T-helper 1 cell (primary cell): ENCODE data around the gene VSIR.

Experiments
- DNase-seq, 5 donors: peaks; one replicate each; pipeline ENCODE4 v3.0.0-alpha.2; 2012 to 2020

VSIR gene

DNA sequence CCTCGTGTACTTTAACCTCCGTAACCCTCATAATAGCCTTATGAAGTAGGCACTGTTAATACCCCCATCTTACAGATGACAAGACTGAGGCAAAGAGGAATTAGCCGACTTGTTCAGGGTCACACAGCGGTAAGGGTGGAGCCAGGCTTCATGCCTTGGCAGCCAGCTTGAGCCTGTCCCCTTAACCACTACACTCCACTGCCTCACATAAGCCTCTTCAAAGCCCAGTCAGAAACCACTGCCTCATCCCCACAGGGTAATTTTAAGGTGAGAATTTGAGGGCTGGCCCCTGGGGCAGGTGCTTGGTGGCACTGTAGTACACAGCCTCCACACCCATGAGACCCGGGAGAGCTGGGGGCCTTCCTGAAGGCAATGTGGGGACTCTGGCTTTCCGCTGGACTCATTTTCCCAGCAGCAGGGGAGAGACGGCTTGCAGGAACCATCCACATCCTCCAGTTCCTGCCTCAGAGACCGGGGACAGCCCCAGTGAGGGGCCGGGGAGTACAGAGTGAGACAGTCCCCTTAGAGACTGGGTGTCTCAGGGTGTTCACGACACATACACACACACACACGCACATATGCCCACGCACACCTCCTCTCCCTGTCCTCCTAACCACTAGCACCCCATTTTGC lies 46.1 kb downstream of the VSIR start:
- peak in 4 of 5 donors; percentile 39 to 71 (median 46) for DNase-seq

DNA sequence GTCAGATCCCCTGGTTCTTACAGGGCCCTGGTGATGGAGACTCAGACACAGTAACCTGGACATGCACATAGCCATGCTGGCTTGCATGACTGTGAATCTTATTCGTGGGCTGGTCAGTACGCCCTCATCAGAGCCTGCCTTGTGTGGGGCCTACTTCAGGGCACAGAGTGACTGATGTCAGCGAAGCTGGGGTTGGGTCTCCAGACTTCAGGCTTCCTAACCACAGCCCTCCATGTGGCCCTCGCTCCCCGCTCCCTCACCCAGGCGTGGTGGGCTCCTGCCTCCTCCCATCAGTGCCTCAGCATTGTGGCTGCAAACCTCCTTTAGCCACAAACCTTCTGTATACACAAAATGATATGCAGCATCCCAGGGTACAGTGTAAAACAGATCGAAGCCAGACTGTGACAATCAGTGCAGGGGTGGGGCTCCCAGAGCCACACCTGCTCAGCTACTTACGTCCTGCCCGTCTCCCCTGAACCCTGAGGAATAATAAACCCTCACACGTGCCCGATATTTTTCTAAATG lies 46.7 kb downstream of the VSIR start:
- peak in 2 of 5 donors; percentile 35 to 71 for DNase-seq

DNA sequence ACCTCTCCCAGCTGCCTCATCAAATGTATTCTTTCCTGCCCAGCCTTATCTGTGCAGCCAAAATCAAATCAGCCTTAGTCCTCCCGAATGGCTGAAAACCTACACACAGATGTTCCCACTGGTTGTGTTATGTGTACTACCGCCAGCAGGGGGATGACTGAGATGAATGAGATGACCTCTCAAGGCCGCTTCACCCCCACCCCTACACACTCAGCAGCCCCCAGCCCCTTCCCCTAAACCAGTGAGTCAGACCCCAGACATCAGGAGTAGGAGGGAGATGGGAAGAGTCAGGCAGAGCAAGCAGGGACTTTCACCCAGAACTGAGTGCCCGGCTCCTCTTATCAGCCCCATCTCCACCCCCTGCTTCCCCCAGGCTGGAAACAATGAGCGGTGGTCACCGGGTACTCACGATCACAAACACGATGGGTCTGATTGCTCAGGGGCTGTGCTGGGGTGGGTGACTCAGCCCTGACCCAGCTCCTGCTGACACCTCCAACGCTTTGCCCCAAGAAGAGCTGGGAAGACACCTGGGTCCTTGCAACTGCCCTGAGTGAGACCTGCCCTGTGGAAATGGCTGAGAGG lies 47.2 kb downstream of the VSIR start:
- DNase-seq: peak in 3 of 5 donors; percentile 28 to 74 (median 46)

DNA sequence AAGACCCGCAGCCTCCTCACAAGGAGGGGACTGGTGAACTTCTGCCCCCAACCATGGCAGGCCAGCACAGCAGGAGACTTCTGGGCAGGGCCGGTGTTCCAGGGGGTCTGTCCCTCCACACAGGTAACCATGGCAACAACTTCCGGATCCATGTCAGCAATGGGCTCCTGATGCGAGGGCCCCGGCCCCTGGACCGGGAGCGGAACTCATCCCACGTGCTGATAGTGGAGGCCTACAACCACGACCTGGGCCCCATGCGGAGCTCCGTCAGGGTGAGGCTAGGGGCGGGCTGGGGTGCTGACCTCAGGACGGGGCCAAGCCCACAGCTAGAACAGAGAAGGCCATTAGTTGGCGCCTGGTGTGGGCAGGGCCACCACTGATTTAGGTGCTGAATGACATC lies 48.1 kb downstream of the VSIR start:
- no peak for DNase-seq

DNA sequence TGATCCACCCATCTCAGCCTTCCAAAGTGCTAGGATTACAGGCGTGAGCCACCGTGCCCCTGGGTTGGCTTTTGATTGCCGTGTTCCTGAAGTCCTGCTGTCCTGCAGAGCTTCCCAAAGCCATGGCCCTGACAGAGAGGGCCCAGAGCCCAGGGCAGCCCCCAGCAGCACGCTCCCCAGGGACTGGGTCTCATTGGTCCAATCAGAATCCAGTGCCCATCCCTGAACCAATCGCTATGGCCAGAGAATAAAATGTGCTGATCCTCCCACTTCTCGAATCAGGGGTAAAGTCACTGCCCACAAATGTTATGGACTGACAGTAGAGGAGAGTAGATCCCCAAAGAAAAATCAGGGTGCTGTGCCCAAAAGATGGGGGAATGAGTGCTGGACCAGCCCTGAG lies 48.8 kb downstream of the VSIR start:
- DNase-seq: no peak

DNA sequence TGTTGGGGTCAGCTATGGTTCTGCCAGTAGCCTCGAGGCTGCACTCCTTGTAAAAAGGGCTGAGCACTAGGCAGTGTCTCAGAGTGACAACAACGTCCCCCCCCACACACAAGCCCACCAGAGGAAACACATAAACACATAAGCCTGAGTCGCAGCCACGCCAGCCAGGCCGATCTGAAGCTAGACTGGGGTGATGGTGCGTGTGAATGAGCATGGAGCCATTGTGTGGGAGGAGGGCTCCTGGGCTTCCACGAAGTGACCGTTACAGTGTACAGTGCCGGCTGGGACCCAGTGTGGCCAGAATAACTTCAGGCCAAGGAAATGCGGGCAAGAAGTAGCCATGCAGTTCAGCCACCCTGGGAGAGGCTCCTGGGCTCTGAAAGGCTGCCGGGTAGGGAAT lies 50.0 kb downstream of the VSIR start:
- no peak for DNase-seq

DNA sequence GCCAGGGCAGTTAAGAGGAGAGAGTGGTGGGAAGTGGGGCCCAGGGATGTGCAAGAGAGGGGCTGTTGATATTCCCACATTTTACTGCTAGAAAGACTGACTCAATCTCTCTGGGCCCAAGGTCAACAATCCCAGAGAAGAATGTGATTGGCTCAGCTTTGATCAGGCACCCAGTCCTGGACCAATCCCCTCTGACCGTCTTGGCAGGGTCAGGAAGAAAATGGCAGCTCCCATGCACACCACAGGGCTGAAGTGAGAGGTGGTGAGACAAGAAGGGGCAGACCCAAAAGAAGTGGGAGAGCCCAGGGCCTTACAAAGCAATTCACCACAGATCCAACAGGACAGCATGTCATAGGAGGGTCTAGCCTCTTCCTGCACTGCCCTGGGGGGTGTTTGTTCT lies 50.5 kb downstream of the VSIR start:
- DNase-seq: no peak

DNA sequence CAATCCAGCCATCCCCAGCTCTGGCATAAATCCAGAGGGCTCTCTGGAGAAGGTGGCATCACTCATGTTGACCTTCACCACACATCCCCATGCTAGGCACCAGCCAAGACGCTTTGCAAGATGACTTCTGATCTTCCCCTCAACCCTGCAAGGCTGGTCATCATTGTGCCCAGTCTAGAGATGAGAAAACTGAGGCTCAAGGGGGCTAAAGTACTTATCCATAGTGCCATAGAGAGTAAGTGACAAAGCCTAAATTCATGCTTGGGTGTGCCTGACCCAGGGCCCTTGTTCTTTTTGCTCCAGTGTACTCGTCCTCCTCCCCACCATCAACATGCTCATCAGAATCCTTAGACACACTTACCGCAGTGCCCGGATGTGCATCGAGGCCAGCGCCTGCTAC lies 52.0 kb downstream of the VSIR start:
- DNase-seq: no peak

DNA sequence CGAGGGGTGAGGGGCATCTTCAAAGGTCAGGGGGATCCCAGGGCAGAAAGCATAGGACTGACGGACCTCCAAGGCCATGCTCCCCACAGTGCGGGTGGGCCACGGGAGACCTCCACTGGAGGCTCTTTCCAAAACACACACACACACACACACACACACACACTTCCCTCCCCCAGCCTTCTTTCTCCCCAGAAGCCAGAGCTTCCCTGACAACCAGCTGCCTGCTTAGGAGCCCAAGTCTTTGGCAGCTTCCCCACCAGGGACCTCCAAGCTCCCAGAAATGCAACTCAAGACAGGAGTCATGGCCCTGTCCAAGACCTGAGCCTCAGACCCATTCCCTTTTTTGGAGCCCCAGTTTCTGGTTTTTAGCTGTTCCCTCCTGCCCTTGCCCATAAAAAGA lies 53.0 kb downstream of the VSIR start:
- DNase-seq: no peak

DNA sequence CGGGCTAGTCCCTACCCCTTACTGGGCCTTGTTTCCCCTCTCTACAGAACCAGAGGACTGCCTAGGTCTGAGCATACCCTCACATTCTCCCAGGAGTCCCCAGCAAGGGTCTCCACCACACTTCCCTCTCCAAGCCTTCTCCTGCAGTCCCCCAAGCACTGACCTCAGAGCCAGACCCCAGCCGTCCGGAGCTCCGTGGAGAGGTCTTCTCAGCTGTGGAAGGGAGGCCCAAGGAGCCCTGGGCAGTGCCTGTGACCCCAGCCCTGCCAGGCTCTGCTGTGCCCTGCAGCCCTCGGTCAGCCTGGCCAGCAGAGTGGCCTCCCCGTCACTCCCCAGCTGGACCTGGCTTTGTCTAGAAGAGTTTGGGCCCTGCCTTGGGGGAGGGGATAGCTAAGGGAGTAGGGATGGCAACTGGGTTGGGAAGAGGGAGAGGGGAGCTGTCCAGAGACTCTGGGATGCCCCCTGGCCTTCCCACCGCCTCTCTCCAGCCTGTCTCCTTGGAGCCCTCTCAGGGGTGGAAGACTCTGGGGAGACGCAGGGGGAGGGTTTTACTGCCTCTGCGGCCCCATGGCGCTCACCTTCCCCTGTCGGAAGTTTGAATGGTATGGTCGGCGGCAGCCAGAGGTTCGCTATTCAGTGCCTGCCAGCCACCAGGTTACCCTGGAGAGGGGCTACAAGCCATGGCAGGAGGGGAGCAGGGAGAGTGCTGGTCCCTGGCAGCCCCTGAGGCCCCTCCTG lies 53.7 kb downstream of the VSIR start, which contains the start of gene C10orf105:
Gene C10orf105 (minus strand): TSS at position 315 of the 738 bp plus-strand sequence. CDS start 3,441 bp downstream, outside the sequence.
- no peak for DNase-seq

DNA sequence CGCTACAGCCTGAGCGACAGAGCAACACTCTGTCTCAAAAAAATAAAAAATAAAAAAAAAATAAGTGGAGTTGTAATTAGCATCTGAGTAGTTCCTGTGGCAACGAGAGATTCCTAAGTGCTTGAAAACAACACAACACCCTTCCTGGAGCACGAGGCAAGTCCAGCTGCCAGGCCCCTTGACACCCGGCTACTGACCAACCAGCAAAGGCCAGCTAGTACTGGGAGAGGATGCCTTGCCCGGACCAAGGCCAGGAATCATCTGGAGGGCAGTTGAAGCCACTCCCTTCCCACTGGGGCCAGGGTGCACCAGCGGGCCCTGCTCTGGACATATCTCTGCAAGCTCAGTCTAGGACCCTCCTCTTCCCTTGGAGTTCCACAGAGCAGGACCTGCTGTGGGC lies 54.3 kb downstream of the VSIR start:
- DNase-seq: no peak

DNA sequence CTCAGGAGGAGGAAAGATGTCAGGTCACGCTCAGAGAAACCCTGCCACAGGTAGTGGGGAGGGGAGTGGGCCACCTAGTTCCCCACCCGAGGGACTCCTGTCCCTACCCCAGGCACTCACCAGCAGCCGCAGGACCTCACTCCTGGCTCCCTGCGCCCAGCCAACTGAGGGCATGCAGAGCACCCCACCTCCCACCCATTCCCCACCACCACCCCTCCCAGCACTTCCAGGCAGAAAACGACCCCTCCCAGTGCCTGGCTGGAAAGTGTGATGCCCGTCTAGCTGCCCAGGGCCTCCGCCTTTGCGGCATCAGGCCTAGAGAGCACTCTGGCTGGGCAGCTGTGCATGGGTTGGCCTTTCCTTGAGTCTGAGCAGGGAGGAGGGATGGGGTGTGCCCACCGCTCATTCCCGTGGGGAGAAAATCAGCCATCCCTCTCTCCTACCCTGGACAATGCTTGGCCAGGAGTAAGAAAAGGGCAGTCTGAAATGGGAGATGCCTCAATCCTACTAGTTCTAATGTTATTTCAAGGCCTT lies 55.1 kb downstream of the VSIR start:
- no peak for DNase-seq

DNA sequence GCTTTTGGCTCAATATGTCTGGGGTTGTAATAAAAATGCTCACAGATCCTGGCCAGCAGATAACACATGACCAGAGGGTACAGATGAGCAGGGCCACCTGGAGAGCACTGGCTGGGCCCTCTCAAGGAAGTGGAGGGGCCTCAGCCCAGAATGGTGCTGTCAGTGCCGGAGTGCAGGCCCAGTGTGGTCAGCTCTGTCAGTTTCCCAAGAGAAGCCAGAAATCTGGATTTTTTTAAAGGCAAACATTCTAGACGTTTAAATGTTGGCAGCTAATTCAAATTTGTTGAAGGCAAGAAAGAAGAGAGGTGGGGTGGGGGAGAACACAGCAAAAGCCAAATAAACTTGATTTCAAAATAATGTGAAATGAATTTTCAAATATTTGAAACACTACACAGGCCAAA lies 55.8 kb downstream of the VSIR start:
- no peak for DNase-seq

DNA sequence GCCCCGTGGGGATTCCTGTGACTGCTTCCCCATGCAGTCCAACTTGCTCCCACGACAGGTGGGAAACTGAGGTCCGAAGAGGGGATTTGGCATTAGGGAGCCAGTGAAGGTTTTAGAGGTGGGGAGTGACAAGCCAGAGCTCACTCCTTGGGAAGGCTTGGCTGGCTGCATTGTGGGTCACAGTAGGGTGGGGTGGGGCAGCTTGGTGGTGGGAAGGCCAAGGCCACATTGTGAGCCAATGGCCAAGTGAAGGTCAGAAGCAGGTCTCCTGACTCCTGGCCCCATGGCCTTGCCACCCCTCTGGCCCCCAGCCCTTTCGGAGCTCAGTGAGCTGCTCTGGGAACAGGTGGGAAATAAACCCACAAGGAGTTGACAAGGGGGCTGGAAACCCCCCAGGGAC lies 56.3 kb downstream of the VSIR start:
- no peak for DNase-seq

DNA sequence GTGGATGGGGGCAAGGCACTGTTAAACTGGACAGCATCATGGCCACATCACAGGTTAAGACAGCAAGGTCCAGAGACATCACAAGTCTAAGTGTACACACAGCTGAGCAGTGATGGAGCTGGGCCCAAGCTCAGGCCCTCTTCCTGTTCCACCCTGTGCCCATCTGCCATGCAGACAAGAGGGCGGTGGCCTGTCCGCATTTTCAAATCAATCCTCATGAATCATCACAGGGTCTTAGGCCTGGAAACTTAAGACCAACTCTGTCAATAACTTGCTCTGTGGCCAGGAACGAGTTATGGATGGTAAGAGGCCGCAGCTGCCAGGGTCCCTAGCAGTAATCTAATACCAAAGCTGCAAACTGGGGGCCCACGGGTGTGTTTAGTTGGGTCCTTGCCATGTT lies 56.9 kb downstream of the VSIR start:
- no peak for DNase-seq

DNA sequence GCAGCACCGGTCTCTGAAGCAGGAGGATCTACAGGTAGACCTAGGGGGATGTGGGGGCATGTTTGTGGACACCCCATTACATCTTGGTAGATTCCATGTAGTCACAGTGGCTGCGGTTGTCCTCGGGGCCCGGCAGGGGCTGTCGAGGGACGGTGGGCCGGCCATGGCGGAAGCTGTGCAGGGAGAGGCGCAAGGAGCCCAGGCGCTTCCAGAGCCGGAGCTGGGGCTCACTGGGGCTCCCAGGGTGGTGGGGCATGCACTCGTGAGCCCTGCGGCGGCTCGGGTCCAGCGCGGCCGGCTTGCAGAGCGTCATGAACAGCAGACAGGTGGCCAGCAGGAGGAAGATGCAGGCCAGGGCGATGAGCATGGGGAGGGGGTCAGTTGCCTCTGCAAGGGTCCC lies 57.5 kb downstream of the VSIR start:
- no peak for DNase-seq

DNA sequence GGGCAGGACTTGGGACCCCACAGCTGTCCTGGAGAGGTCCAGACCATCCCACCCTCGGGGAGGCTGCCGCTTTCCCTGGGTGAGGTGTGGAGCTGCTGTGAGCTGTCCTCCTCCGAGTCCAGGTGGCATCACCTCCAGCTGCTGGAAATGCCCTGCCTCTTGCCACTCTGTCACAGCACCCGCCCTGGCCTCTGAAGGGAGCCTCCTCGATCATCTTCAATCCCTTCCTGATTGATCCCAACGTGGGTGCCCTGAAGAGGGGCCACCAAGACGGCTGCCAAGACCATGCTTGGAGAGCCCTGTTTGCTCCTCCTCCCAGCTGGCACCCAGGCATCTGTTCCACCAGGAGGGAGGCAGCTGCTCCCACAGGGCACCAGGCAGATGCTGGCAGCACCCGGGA lies 58.3 kb downstream of the VSIR start:
- DNase-seq: no peak

DNA sequence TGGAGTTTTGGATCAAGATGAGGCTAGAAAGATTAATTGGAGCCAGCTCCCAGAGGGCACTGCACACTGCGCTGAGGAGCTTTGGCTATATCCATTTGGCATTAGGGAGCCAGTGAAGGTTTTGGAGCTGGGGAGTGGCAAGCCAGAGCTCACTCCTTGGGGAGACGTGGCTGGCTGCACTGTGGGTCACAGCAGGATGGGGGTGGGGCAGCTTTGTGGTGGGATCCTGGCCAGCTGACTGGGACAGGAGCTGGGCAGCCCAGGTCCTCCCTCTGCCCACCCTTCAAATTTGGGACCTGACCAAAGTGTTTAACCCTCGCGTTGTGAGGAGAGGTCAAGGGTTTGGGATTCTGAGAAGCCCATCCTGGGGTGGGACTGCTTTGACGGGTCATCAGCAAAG lies 58.7 kb downstream of the VSIR start:
- DNase-seq: no peak

DNA sequence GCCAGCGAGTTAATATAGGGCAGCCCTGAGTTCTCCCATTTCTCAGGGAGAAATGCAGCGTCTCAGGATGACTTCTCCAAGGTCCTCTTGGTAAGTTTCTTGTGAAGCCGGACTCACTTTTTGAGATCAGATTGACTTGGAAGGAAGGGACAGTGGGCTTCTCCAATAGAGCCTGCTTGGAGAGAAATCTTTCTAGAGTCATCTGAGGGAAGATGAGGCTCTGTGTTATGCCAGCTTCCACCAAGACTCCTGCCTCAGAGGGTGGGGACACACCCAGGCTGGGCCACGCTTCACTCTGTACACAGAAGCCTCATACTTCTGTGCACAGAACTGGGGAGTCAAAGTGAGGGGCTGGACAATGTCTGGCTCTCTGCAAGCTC lies 59.3 kb downstream of the VSIR start:
- no peak for DNase-seq

DNA sequence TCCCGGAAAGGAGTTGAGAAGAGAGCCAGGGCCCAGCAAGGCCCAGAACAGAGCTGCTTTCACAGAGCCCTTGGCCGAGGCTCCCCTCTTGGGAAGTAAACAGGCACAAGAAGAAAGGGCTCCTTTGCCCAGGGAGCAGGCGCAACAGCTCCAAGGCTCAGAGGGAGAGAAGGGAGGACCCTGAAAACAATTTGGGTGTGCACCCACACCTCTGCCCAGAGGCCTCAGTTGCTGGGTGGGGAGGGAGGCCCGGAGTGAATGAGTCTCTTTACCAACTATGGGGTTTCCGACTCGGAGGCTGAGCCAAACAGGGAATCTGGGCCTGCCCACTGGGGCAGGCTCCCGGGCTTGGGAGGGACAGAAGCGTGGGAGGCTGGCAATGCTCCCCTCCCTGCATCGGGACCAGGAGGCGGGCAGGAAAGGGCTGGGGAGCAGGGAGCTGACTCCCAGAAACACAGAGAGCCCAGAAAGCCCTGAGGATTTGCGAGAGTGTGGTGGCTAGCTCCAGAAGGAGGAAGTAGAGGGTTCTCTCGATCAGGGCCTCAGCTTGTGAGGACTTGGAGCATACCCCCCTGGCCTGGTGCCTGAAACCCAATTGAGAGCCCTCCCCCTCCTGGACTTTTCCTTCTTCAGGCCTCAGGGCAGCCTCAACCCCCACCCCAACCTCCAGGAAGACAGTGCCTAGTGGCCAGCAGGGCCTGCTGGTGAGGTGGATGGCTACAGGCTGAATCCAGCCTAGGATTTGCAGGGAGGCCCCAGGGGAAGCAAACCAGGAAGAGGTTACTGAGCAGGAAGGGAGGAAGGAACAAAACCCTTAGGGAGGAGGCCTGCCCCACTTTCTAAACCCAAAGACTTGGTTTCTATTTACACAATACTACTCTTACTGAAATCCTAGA lies 59.9 kb downstream of the VSIR start:
- DNase-seq: peak in 1 of 5 donors; percentile 21

DNA sequence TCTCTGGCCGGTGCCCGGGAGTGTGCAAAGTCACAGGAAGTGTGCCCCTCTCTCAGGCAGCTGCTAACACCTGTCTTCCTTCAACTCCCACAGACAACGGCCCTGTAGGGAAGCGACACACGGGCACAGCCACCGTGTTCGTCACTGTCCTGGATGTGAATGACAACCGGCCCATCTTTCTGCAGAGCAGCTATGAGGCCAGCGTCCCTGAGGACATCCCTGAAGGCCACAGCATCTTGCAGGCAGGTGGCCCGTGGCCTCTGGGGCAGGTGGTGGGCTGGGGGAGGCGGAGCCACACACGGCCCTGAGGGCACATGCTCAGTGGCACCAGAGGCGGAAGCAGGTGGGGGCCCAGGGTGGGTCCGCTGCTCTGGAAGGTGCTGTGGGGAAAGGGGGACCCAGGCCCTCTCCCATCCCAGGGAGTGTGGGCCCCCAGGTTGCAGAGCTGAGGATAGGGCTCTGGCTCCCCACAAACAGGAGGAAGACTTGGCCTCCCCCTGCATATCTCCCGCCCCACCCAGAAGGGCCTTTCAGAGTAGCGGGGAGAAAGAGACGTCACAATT lies 60.7 kb downstream of the VSIR start:
- DNase-seq: no peak

DNA sequence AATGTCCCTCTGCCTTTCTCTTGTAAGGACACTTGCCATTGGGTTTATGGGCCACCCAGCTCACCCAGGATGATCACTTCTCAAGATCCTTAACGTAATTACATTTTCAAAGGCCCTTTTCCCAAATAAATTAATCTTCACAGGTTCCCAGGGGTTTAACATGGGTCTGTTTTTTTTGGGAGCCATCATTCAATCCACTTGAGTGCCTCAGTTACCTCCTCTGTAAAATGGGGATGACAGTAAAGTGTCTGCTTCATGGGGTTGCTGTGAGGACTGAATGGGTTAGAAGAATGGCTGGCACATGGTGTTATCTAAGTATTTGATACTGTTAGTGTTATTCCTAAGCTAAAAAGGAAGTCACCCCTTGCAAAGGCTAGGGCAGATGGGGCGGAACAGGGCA lies 61.1 kb downstream of the VSIR start:
- DNase-seq: no peak
